Calu3 (cell line): ENCODE results near the gene MALRD1. TPM values are rescaled to one million over a fixed set of nuclear protein-coding genes. Genes with fewer than 3 reads are reported as not detected.

Source experiments
- BruUV-seq: library from RNA; stranded (reverse); fragments of 400-500 nt; replicated peaks from 2 replicates; lab custom pipeline; 2021; lab: Mats Ljungman, UMichigan
- CTCF ChIA-PET: fragments of 300-600 bp; sonication (Branson Sonifier 250); formaldehyde crosslinking; loops from one replicate; lab custom pipeline; 2022; ENCODE audit warnings: antibody characterized with exemption; lab: Charles Lee
- DNase-seq: peaks from one replicate; pipeline ENCODE4 v3.0.0; 2022
- H3K27ac Mint-ChIP-seq: one replicate; pipeline ENCODE4 v1.8.0; 2022; ENCODE audit warnings: mixed read lengths; ENCODE audit not compliant: unreplicated experiment
- H3K27me3 Mint-ChIP-seq: one replicate; pipeline ENCODE4 v1.8.0; 2022; ENCODE audit warnings: mixed read lengths; ENCODE audit not compliant: unreplicated experiment
- H3K36me3 Mint-ChIP-seq: one replicate; pipeline ENCODE4 v1.8.0; 2022; ENCODE audit warnings: mild to moderate bottlenecking, moderate library complexity, mixed read lengths; ENCODE audit not compliant: insufficient read depth, unreplicated experiment
- H3K4me1 Mint-ChIP-seq: one replicate; pipeline ENCODE4 v1.8.0; 2022; ENCODE audit warnings: mild to moderate bottlenecking, low read depth, mixed read lengths; ENCODE audit not compliant: unreplicated experiment
- H3K4me3 Mint-ChIP-seq: one replicate; pipeline ENCODE4 v1.8.0; 2022; ENCODE audit warnings: mild to moderate bottlenecking, low read depth, moderate library complexity, mixed read lengths; ENCODE audit not compliant: unreplicated experiment
- H3K9me3 Mint-ChIP-seq: one replicate; pipeline ENCODE4 v1.8.0; 2022; ENCODE audit warnings: low read depth, mixed read lengths; ENCODE audit not compliant: unreplicated experiment
- intact Hi-C: fragments of 100-400 bp; cut with micrococcal nuclease; formaldehyde crosslinking; loops from one replicate; pipeline ENCODE4 v1.10.0; 2022; ENCODE audit not compliant: unreplicated experiment
- total RNA-seq: library from RNA; stranded (reverse); gene quantifications from 2 replicates; pipeline ENCODE4 v1.2.3, GENCODE V29; 2022
- TF ChIP-seq, protein P1 (sequence below): fragments of 200-600 bp; IDR thresholded peaks from one replicate; pipeline ENCODE4 v1.8.0; 2022; ENCODE audit warnings: antibody characterized with exemption; ENCODE audit not compliant: unreplicated experiment

MALRD1 gene
- total RNA-seq, 1 experiment from 2014 or later, result not detected

GRCh38 chr10:19704544-19704943 is 655.9 kb downstream of the MALRD1 start:
- TF ChIP-seq, protein P1, sequence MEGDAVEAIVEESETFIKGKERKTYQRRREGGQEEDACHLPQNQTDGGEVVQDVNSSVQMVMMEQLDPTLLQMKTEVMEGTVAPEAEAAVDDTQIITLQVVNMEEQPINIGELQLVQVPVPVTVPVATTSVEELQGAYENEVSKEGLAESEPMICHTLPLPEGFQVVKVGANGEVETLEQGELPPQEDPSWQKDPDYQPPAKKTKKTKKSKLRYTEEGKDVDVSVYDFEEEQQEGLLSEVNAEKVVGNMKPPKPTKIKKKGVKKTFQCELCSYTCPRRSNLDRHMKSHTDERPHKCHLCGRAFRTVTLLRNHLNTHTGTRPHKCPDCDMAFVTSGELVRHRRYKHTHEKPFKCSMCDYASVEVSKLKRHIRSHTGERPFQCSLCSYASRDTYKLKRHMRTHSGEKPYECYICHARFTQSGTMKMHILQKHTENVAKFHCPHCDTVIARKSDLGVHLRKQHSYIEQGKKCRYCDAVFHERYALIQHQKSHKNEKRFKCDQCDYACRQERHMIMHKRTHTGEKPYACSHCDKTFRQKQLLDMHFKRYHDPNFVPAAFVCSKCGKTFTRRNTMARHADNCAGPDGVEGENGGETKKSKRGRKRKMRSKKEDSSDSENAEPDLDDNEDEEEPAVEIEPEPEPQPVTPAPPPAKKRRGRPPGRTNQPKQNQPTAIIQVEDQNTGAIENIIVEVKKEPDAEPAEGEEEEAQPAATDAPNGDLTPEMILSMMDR, result no peak
- CTCF ChIA-PET, result no interaction called here
- Mint-ChIP-seq H3K9me3 (peaks cover 3% of the 10 kb centered on the region), H3K4me3 (no peak overlapping the region), H3K27me3 (no peaks in the 10 kb centered on the region), H3K27ac (no peak overlapping the region), H3K36me3 (no peaks in the 10 kb centered on the region), H3K4me1 (no peaks in the 10 kb centered on the region)
- BruUV-seq, result no TSS peak
- DNase-seq, result no peak
- intact Hi-C loops, result no loop called here

DNA sequence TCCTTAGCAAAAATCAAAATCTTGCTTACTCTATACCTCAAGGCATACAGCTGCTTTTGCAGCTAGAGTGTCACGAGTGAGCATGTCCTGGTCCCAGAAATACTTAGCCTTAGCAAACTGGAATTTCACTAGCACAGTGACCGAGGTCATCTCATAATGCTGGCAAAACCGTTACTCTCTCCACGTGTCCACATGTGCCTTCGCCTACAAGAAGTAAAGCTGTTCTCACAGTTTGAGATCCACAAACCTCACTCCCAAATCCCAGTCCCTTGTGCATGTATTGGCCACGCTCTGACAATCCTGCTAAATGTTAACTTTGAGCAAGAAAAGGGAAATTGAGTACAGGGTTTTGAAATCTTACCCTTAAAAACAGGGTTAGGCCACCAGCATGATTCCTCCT is 656.6 kb downstream of the MALRD1 start:
- BruUV-seq, result no TSS peak
- Mint-ChIP-seq H3K27me3 (no peaks in the 10 kb centered on the region), H3K4me3 (no peak overlapping the region), H3K4me1 (no peaks in the 10 kb centered on the region), H3K9me3 (peaks cover 2% of the 10 kb centered on the region), H3K27ac (no peak overlapping the region), H3K36me3 (no peaks in the 10 kb centered on the region)
- no peak for DNase-seq
- intact Hi-C loops, result no loop called here
- CTCF ChIA-PET, result no interaction called here
- TF ChIP-seq, protein P1, result no peak

- Mint-ChIP-seq H3K4me3 (no peak overlapping the region), H3K36me3 (no peaks in the 10 kb centered on the region), H3K4me1 (no peaks in the 10 kb centered on the region), H3K9me3 (peaks cover 12% of the 10 kb centered on the region), H3K27me3 (no peaks in the 10 kb centered on the region), H3K27ac (no peak overlapping the region)
- TF ChIP-seq, protein P1, result no peak
- intact Hi-C loops, result no loop called here
- BruUV-seq, result no TSS peak
- DNase-seq, result no peak
- CTCF ChIA-PET, result no interaction called here
Measured at GRCh38 chr10:19706904-19707303, 658.3 kb downstream of the MALRD1 start.

GRCh38 chr10:19707376-19707775 is 658.8 kb downstream of the MALRD1 start:
- Mint-ChIP-seq H3K36me3 (no peaks in the 10 kb centered on the region), H3K27me3 (no peaks in the 10 kb centered on the region), H3K9me3 (peaks cover 14% of the 10 kb centered on the region), H3K27ac (no peak overlapping the region), H3K4me3 (no peak overlapping the region), H3K4me1 (no peaks in the 10 kb centered on the region)
- intact Hi-C loops, result no loop called here
- CTCF ChIA-PET, result no interaction called here
- no TSS peak for BruUV-seq
- TF ChIP-seq, protein P1, result no peak
- DNase-seq, result no peak

DNA sequence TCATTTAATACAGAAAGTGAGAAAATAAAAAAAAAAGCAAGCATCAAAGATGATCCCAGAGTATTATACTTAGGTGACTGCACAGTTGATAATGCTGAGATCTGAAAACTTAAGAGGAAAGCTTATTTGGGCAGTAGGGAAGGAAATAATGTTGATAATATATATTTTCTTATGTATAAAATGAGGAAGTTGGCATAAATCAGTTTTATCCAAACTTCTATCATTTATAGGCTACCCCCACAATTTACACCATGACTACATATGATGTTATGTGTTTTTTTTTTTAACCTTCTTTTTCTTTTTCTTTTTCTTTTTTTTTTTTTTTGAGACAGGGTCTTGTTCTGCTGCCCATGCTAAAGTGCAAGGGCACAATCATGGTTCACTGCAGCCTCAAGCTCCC is 659.4 kb downstream of the MALRD1 start:
- Mint-ChIP-seq H3K36me3 (no peaks in the 10 kb centered on the region), H3K27me3 (no peaks in the 10 kb centered on the region), H3K9me3 (peaks cover 16% of the 10 kb centered on the region), H3K4me3 (no peak overlapping the region), H3K27ac (no peak overlapping the region), H3K4me1 (no peaks in the 10 kb centered on the region)
- no TSS peak for BruUV-seq
- intact Hi-C loops, result no loop called here
- TF ChIP-seq, protein P1, result no peak
- DNase-seq, result no peak
- CTCF ChIA-PET, result no interaction called here
